Measurements from ENCODE around the gene LRG1.
"Not testable (repeated sequence)": the region's sequence is repeated elsewhere in the genome, so short reads cannot be mapped to it uniquely, and the experiment has no call there.

Gene LRG1

DNA sequence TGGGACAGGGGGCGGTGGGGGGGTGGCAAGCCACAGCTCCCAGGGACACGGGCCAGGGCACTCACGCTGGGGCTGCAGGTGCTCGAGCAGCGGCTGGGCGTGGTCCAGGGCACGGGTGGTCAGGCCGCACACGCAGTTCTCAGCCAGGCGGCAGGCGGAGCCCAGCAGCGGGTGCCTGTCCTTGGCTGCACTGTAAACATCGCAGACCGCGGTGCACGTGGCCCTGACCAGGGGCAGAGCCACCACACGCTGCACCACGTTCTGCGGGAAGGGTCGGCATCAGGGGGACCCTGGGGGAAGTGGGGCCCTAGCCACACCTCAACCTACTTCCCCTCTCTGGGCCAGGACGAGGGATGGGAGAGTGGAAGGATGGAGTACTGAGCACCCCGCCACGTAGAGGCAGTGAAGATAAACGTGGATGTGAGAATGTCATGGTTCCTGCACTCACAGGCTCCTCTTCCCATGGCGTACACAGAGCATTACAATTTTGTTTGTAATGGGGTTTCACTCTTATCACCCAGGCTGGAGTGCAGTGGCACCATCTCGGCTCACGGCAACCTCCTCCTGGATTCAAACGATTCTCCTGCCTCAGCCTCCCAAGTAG is 8.2 kb downstream of the LRG1 start:
- Histone ChIP-seq H3K36me3 (ENCODE audit: insufficient read depth, low read length) (no peaks in the 10 kb centered on the region), H3K4me1 (ENCODE audit: control insufficient read depth, insufficient read depth, low read length) (no peaks in the 10 kb centered on the region), H3K4me2 (ENCODE audit: low read length) (no peak overlapping the region), H3K4me3 (ENCODE audit: low read length) (no peak overlapping the region), H3K9ac (ENCODE audit: low read depth, low read length) (no peak overlapping the region), H3K9me3 (replicated peaks; ENCODE audit: low read length) (no peaks in the 10 kb centered on the region), H3K27me3 (ENCODE audit: control insufficient read depth, insufficient read depth, low read length) (peaks cover 40% of the 10 kb centered on the region)

DNA sequence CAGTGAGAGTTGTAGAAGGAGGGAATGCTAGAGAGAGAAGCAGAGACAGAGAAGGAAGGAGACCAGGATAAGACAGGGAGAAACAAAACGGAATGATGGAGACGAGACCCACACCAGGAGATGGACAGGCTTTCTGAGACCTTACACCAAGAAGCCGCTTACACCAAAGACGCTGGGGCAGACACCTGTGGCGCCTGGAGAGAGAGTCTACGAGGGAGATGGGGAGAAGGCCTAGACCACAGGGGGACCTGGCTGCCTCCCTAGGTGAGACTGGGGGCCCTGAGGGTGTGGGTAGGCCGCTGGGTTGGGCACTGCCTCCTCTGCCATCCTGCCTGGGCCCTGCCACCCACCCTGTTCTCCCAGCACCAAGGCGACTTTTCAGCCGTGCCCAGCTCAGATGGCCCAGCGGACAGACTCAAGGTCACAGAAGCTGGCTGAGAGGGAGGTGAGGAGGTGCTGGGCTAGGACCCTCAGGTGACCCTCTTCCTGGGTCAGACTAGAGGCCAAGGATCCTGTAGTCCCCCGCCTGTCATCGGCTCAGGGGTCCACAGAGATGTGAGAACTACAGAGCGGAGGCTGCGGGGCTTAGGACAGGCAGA is 9.8 kb downstream of the LRG1 start:
- H3K36me3 ChIP-seq (ENCODE audit: insufficient read depth, low read length) = no peaks in the 10 kb centered on the region
- no peak overlapping the region for H3K9ac ChIP-seq (ENCODE audit: low read depth, low read length)
- H3K9me3 ChIP-seq (replicated peaks; ENCODE audit: low read length) = no peaks in the 10 kb centered on the region
- H3K4me3 ChIP-seq (ENCODE audit: low read length) = no peak overlapping the region
- H3K4me2 ChIP-seq (ENCODE audit: low read length) = no peak overlapping the region
- H3K27me3 ChIP-seq (ENCODE audit: control insufficient read depth, insufficient read depth, low read length) = peaks cover 32% of the 10 kb centered on the region
- H3K4me1 ChIP-seq (ENCODE audit: control insufficient read depth, insufficient read depth, low read length) = no peaks in the 10 kb centered on the region

- H3K4me1 ChIP-seq (ENCODE audit: control insufficient read depth, insufficient read depth, low read length) = no peaks in the 10 kb centered on the region
- no peak overlapping the region for H3K4me3 ChIP-seq (ENCODE audit: low read length)
- no peak overlapping the region for H3K9ac ChIP-seq (ENCODE audit: low read depth, low read length)
- H3K27me3 ChIP-seq (ENCODE audit: control insufficient read depth, insufficient read depth, low read length) = peaks cover 20% of the 10 kb centered on the region
- no peaks in the 10 kb centered on the region for H3K9me3 ChIP-seq (replicated peaks; ENCODE audit: low read length)
- no peak overlapping the region for H3K4me2 ChIP-seq (ENCODE audit: low read length)
- H3K36me3 ChIP-seq (ENCODE audit: insufficient read depth, low read length) = no peaks in the 10 kb centered on the region
Observed at GRCh38 chr19:4528843-4529242, 11.0 kb downstream of the LRG1 start.

DNA sequence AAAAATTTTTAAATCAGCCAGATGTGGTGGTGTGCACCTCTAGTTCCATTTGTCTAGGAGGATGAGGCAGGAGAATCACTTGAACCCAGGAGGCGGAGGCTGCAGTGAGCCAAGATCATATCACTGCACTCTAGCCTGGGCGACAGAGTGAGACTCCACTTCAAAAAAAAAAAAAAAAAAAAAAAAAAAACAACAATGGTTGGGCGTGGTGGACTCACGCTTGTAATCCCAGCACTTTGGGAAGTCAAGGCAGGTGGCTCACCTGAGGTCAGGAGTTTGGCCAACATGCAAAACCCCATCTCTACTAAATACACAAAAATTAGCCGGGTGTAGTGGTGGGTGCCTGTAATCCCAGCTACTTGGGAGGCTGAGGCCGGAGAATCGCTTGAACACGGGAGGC is 12.5 kb downstream of the LRG1 start:
- not testable (repeated sequence) for H3K4me2 ChIP-seq (ENCODE audit: low read length); H3K4me1 ChIP-seq (ENCODE audit: control insufficient read depth, insufficient read depth, low read length); H3K4me3 ChIP-seq (ENCODE audit: low read length); H3K9me3 ChIP-seq (replicated peaks; ENCODE audit: low read length); H3K9ac ChIP-seq (ENCODE audit: low read depth, low read length); H3K36me3 ChIP-seq (ENCODE audit: insufficient read depth, low read length)
- H3K27me3 ChIP-seq (ENCODE audit: control insufficient read depth, insufficient read depth, low read length) = peaks cover 13% of the 10 kb centered on the region

DNA sequence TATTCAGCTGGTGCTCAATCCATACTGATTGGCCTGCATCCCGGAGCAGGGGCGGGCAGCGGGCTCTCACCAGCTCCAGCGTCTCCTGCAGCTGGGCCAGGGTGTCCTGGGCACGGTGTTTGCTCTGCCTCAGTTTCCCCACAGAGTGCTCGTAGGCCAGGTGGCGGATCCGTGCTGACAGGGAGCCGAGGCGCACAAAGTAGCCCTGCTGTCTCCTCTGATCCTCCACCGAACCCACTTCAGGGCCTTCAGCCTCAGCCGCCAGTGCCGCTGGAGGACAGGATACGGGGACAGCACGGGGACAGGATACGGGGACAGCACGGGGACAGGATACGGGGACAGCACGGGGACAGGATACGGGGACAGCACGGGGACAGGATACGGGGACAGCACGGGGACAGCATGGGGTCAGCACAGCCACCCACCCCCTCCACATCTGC is 14.3 kb downstream of the LRG1 start:
- peaks cover 21% of the 10 kb centered on the region for H3K27me3 ChIP-seq (ENCODE audit: control insufficient read depth, insufficient read depth, low read length)
- no peaks in the 10 kb centered on the region for H3K9me3 ChIP-seq (replicated peaks; ENCODE audit: low read length)
- H3K4me2 ChIP-seq (ENCODE audit: low read length) = no peak overlapping the region
- H3K4me1 ChIP-seq (ENCODE audit: control insufficient read depth, insufficient read depth, low read length) = no peaks in the 10 kb centered on the region
- H3K36me3 ChIP-seq (ENCODE audit: insufficient read depth, low read length) = no peaks in the 10 kb centered on the region
- H3K4me3 ChIP-seq (ENCODE audit: low read length) = no peak overlapping the region
- H3K9ac ChIP-seq (ENCODE audit: low read depth, low read length) = no peak overlapping the region

DNA sequence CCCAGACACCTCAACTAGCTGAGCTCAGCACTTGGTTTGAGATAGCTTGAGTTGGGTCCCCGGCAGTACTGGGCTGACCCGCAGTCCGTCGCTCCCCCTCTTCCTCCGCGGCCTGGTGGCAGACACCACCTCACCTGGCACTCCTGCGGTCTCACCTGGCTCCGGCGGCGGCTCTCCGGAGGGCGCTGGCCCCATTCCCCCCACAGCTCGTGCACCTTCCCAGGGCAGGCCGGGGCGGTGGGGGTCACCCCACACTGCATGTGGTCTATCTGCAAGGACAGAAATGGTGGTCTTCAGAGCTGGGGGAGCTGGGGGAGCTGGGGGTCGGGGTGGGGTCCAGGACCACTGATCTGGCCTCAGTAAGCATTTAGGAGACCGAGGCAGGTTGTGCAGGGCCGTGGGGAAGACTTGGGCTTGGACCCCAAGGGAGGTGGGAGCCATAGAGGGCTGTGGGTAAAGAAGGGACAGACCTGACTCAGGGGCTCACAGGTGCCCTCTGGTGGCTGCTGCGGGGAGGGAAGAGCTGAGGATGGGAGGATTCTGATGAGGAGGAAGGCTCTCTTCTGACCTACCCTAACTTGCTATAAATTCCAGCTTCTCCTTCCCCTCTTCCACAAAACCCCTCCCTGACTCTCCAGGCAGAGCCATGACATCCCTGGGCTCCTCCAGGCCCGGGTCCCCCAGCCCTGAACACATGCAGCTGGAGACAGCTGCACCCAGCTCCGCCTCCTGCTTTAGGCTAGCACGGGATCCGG is 14.9 kb downstream of the LRG1 start:
- Histone ChIP-seq H3K36me3 (ENCODE audit: insufficient read depth, low read length) (no peaks in the 10 kb centered on the region), H3K9me3 (replicated peaks; ENCODE audit: low read length) (no peaks in the 10 kb centered on the region), H3K27me3 (ENCODE audit: control insufficient read depth, insufficient read depth, low read length) (peaks cover 18% of the 10 kb centered on the region), H3K9ac (ENCODE audit: low read depth, low read length) (no peak overlapping the region), H3K4me1 (ENCODE audit: control insufficient read depth, insufficient read depth, low read length) (no peaks in the 10 kb centered on the region), H3K4me2 (ENCODE audit: low read length) (no peak overlapping the region), H3K4me3 (ENCODE audit: low read length) (no peak overlapping the region)

DNA sequence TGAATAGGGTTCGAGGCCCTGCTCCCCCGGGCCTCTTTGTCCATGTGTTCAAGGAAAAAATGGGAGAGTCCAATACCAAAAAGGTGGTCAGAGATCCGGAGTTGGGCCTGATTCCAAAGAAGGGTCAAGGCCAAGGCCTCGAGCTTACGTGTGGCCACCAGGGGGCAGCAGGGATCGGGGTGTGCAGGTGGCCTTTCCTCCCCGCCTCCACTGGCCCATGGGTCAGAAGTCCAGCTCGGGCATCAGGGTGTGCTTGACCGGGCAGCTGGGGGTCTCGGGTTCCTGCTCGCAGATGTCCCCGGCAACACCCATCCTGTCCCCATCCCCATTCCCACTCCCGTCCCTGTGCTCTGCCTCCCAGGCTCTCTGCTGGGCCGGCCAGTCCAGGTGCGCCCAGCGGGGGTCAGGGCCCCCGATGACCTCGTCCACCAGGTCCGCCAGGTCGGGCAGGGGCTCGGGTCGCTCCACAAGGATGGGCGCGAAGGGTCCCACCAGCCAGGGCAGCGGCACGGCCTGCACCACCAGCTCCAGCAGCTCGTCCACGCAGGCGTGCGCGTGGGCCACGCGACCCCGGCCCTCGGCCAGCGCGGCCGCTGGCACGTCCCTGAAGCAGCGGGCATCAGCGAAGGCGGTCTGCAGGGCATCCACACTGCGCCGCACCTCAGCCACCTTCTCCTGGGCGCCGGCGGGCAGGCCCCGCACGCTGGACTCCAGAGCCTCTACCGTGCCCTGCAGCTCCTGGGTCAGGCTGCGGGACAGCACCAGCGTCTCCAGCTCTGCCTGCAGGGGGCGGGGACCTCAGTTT is 16.3 kb downstream of the LRG1 start:
- H3K27me3 ChIP-seq (ENCODE audit: control insufficient read depth, insufficient read depth, low read length) = peaks cover 25% of the 10 kb centered on the region
- peaks cover 4% of the 10 kb centered on the region for H3K4me1 ChIP-seq (ENCODE audit: control insufficient read depth, insufficient read depth, low read length)
- no peaks in the 10 kb centered on the region for H3K9me3 ChIP-seq (replicated peaks; ENCODE audit: low read length)
- H3K4me3 ChIP-seq (ENCODE audit: low read length) = no peak overlapping the region
- H3K9ac ChIP-seq (ENCODE audit: low read depth, low read length) = no peak overlapping the region
- no peak overlapping the region for H3K4me2 ChIP-seq (ENCODE audit: low read length)
- H3K36me3 ChIP-seq (ENCODE audit: insufficient read depth, low read length) = no peaks in the 10 kb centered on the region

DNA sequence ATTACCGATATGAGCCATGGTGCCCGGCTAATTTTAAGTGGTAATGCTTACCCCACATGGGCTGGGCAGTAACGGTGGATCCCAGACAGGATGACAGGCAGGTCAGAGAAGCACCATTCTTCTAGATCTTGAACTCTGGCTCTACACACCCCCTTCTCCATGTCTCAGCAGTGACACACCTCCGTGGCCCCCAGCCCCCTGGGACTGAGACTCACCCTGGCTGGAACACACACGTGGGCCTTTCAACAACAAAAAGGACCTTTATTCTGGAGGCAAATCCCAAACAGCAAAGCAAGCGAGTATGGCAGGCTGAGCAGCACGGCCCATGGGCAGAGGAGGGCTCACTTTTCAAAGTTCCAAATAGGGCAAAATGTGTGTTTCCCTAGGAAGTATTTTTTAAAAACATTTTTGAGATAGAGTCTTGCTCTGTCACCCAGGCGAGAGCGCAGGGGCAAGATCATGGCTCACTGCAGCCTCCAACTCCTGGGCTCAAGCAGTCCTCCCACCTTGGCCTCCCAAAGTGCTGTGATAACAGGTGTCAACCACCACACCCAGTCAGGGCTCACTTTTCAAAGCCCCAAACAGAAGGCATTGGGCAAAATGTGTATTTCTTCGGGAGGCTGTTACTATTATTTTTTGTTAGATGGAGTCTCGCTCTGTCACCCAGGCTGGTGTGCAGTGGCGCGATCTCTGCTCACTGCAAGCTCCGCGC is 17.4 kb downstream of the LRG1 start:
- peaks cover 10% of the 10 kb centered on the region for H3K4me1 ChIP-seq (ENCODE audit: control insufficient read depth, insufficient read depth, low read length)
- peaks cover 36% of the 10 kb centered on the region for H3K27me3 ChIP-seq (ENCODE audit: control insufficient read depth, insufficient read depth, low read length)
- no peak overlapping the region for H3K9ac ChIP-seq (ENCODE audit: low read depth, low read length)
- H3K4me2 ChIP-seq (ENCODE audit: low read length) = no peak overlapping the region
- no peaks in the 10 kb centered on the region for H3K9me3 ChIP-seq (replicated peaks; ENCODE audit: low read length)
- H3K36me3 ChIP-seq (ENCODE audit: insufficient read depth, low read length) = no peaks in the 10 kb centered on the region
- H3K4me3 ChIP-seq (ENCODE audit: low read length) = no peak overlapping the region

DNA sequence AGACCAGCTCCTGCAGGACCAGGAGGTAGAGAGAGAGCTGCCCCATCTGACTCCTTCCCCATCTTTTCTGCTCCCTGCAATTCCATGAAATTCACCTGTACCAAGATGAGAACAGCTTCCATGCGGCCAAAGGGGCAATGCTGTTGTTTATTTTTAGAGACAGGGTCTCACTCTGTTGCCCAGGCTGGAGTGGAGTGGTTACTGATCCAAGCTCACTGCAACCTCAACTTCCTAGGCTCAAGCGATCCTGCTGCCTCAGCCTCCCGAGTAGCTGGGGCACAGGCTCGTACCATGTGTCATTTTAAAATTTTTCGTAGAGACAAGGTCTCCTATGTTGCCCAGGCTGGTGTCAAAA is 18.0 kb downstream of the LRG1 start:
- peaks cover 13% of the 10 kb centered on the region for H3K4me1 ChIP-seq (ENCODE audit: control insufficient read depth, insufficient read depth, low read length)
- H3K27me3 ChIP-seq (ENCODE audit: control insufficient read depth, insufficient read depth, low read length) = peaks cover 42% of the 10 kb centered on the region
- no peak overlapping the region for H3K9ac ChIP-seq (ENCODE audit: low read depth, low read length)
- H3K9me3 ChIP-seq (replicated peaks; ENCODE audit: low read length) = no peaks in the 10 kb centered on the region
- no peak overlapping the region for H3K4me3 ChIP-seq (ENCODE audit: low read length)
- no peak overlapping the region for H3K4me2 ChIP-seq (ENCODE audit: low read length)
- no peaks in the 10 kb centered on the region for H3K36me3 ChIP-seq (ENCODE audit: insufficient read depth, low read length)

DNA sequence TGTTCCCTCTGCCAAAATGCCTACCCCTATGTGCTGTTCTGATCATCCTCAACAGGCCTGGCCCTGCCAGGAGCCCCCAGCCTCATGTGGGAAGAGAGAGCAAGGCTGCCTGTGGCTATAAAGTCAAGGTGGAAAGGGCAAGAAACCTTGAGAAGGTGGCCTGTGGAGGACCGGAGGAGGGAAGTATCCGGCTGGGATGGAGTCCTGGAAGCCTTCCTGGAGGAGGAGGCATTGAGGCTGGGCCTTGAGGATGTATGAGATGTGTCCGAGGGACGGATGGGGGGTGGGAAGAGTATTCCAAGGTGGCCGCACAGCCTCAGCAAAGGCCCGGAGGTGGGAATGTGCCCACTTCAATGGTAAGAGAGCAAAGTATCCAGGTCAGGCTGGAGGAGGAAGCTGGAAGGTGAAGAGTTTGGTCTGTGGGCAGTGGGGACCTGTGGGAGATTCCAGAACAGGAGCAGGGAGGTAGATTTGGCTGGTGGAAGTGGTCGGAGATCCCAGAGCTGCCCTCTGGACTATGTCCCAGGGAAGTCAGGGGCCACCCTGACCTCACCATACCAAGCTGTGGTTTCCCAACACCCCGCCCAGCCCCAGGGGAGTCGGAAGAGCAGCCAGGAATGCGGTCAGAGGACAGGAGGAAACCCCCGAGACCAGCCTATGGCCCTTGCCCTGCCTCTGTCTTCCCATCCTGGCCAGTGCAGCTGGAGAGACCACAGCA is 18.5 kb downstream of the LRG1 start:
- no peaks in the 10 kb centered on the region for H3K9me3 ChIP-seq (replicated peaks; ENCODE audit: low read length)

More for the DNA sequence above, 18.5 kb downstream of the LRG1 start:
- no peaks in the 10 kb centered on the region for H3K36me3 ChIP-seq (ENCODE audit: insufficient read depth, low read length)
- no peak overlapping the region for H3K4me2 ChIP-seq (ENCODE audit: low read length)
- H3K4me1 ChIP-seq (ENCODE audit: control insufficient read depth, insufficient read depth, low read length) = peaks cover 15% of the 10 kb centered on the region
- H3K4me3 ChIP-seq (ENCODE audit: low read length) = no peak overlapping the region
- peaks cover 47% of the 10 kb centered on the region for H3K27me3 ChIP-seq (ENCODE audit: control insufficient read depth, insufficient read depth, low read length)
- no peak overlapping the region for H3K9ac ChIP-seq (ENCODE audit: low read depth, low read length)
